HFFc6 (cell line): ENCODE measurements around the gene BGN. TPM values are rescaled to one million over a fixed set of nuclear protein-coding genes. Genes with fewer than 3 reads are reported as not detected.

ENCODE experiments used
- DNase-seq: peaks from one replicate; pipeline ENCODE4 v3.0.0-alpha.2; 2018
- H3K27ac Mint-ChIP-seq: 2 replicates; pipeline ENCODE4 v1.8.0; 2020; ENCODE audit warnings: mild to moderate bottlenecking, mixed read lengths
- H3K27me3 Mint-ChIP-seq: 2 replicates; pipeline ENCODE4 v1.8.0; 2021; ENCODE audit warnings: mild to moderate bottlenecking, moderate library complexity, mixed read lengths; ENCODE audit not compliant: insufficient read depth
- H3K36me3 Mint-ChIP-seq: 2 replicates; pipeline ENCODE4 v1.8.0; 2021; ENCODE audit warnings: low read depth, mixed read lengths
- H3K4me1 Mint-ChIP-seq: 2 replicates; pipeline ENCODE4 v1.8.0; 2020; ENCODE audit warnings: low read depth, mixed read lengths
- H3K4me3 Mint-ChIP-seq: 2 replicates; pipeline ENCODE4 v1.8.0; 2020; ENCODE audit warnings: mild to moderate bottlenecking, moderate library complexity, mixed read lengths
- H3K9me3 Mint-ChIP-seq: 2 replicates; pipeline ENCODE4 v1.8.0; 2020; ENCODE audit warnings: mild to moderate bottlenecking, mixed read lengths
- total RNA-seq, 6 experiments: library from RNA; stranded (reverse); fragmentation: NEBNext Ultra II Directional; extraction: Animal tissue kit (Norgen Biotek cat#: 25700); gene quantifications; 2 replicates in 1 of 6; 3 replicates in 5 of 6; pipeline ENCODE4 v1.2.3, GENCODE V29; 2021
- TF ChIP-seq, protein P1 (sequence below): fragments of 200-600 bp; sonication (generic); IDR thresholded peaks from 2 replicates; pipeline ENCODE4 v1.5.0; 2021; ENCODE audit warnings: antibody characterized with exemption, mild to moderate bottlenecking

The BGN gene
- total RNA-seq, 6 experiments from 2014 or later = 324 to 382 (median 367) TPM

DNA sequence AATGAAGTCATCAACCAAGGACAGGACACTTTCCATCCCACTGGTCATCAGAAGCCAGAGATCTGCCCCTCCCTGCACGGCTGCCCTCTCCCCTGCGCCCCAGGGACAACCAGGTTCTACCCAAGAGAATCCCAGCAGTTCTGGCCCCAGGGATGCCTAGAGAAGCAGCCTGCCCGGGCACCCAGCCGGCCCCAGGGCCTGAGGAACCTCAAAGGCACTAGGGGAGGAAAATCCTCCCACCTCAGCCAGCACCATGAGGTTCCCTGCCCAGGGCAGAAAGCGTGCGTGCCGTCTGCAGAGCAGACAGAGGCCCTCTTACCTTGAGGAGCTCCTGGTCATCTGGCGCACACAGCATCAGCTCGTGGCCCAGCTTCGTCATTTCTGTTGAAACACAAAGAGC, 32.5 kb upstream of the BGN start:
- no peak overlapping the region for H3K4me3 Mint-ChIP-seq
- no peak for DNase-seq
- peaks cover 3% of the 10 kb centered on the region; the same call in 1 of the 2 replicates for H3K27me3 Mint-ChIP-seq
- no peak overlapping the region for H3K27ac Mint-ChIP-seq
- H3K9me3 Mint-ChIP-seq = no peaks in the 10 kb centered on the region
- TF ChIP-seq, protein P1, sequence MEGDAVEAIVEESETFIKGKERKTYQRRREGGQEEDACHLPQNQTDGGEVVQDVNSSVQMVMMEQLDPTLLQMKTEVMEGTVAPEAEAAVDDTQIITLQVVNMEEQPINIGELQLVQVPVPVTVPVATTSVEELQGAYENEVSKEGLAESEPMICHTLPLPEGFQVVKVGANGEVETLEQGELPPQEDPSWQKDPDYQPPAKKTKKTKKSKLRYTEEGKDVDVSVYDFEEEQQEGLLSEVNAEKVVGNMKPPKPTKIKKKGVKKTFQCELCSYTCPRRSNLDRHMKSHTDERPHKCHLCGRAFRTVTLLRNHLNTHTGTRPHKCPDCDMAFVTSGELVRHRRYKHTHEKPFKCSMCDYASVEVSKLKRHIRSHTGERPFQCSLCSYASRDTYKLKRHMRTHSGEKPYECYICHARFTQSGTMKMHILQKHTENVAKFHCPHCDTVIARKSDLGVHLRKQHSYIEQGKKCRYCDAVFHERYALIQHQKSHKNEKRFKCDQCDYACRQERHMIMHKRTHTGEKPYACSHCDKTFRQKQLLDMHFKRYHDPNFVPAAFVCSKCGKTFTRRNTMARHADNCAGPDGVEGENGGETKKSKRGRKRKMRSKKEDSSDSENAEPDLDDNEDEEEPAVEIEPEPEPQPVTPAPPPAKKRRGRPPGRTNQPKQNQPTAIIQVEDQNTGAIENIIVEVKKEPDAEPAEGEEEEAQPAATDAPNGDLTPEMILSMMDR = no peak
- H3K4me1 Mint-ChIP-seq = peaks cover 18% of the 10 kb centered on the region
- peaks cover 10% of the 10 kb centered on the region for H3K36me3 Mint-ChIP-seq

DNA sequence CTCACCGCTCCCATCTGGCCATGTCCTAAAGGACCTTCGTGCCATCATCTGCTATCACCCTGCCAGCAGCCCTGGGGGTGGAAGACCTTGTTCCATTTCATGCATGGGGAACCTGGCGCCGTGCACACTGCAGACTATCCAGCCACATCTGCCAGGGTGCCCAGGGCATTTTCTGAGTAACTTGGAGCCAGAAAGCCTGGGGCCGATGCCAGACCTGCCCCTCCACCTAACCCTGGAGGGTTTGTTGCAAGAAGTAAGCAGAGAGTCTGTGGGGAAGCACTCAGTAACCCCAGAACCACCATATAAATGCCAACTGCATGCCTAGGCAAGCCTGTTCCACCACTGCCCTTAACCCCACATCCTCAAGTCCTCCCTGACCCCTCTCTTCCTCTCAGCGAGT, 31.7 kb upstream of the BGN start:
- H3K27me3 Mint-ChIP-seq = peaks cover 3% of the 10 kb centered on the region; the same call in 1 of the 2 replicates
- no peak overlapping the region for H3K4me3 Mint-ChIP-seq
- H3K27ac Mint-ChIP-seq = no peak overlapping the region
- DNase-seq = no peak
- peaks cover 18% of the 10 kb centered on the region for H3K4me1 Mint-ChIP-seq
- peaks cover 10% of the 10 kb centered on the region for H3K36me3 Mint-ChIP-seq
- H3K9me3 Mint-ChIP-seq = no peaks in the 10 kb centered on the region
- TF ChIP-seq, protein P1 = no peak

DNA sequence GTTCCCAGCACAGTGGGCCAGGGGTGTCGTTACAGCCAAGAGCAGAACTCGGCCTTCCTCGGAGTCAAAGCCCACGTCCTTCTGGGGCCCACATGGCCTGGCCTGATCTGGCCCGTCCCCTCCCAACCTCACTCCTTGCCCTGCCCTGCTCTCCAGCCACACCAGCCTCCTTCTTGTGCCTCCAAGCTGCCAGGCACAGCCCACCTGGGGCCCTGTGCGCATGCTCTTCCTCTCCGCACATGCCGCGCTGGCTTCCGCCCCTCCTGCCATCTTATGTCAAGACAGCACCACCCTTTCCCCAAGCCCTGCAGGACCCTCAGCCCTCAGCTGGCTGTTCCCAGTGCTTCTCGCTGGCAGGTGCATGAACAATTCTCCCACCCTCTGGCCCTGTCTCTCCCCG, 31.2 kb upstream of the BGN start:
- Mint-ChIP-seq H3K27me3 (peaks cover 3% of the 10 kb centered on the region; the same call in 1 of the 2 replicates), H3K27ac (no peak overlapping the region), H3K36me3 (peaks cover 10% of the 10 kb centered on the region), H3K4me1 (peaks cover 18% of the 10 kb centered on the region), H3K4me3 (no peak overlapping the region), H3K9me3 (no peaks in the 10 kb centered on the region)
- no peak for DNase-seq
- TF ChIP-seq, protein P1 = no peak

DNA sequence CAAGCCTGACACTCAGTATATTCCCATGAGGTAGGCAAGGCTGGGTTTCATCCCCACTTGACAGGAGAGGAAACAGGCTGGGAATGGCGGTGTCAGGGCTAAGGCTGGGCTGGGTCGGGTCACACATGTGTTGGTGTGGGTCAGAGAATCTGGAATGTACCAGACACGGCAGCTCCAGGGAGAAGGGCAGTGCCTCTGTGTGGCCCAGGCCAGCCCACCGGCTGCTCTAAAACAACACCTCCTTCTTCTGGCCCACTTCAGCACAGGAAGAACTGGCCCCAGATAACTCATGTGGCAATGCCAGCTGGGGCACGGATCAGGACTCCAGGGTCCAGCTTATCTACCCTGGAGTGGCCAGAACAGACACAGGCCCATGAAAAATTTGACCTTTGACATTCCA, 30.7 kb upstream of the BGN start:
- no peak overlapping the region for H3K27ac Mint-ChIP-seq
- TF ChIP-seq, protein P1 = no peak

DNA sequence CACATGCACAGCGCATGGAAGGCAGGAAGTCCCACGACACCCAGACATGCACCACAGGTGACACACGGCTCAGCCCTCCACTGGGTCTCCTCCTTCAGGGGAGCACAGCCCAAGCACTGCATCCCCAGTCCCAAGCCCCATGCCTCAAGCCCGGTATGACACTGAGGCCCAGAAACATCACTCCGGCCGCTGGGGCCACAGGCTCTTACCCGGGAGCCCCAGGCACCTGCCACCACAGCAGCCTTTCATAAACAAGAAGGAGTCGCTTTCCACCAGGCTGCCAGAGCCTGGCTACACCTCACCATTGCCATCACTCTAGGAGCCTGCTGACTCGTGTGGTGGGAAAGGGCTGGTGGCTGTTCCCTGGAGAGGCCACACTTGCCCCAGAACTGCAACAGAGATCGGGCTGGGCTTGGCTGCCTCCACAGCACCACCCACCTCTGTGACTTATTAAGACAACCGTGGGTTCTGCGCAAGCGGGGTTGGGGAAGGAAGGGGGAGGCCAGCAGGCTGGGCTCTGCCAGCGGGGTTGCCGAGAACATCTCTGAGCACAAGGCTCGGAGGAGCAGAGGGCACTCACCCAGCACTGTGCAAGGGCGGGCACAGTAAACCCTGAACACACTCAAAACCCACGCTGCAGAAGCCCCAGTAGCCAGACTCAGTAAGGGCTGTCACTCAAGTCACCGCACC, 28.9 kb upstream of the BGN start:
- Mint-ChIP-seq H3K4me1 (peaks cover under 1% of the 10 kb centered on the region), H3K9me3 (no peaks in the 10 kb centered on the region), H3K4me3 (no peak overlapping the region), H3K27me3 (peaks cover 3% of the 10 kb centered on the region; the same call in 1 of the 2 replicates), H3K27ac (no peak overlapping the region), H3K36me3 (peaks cover 5% of the 10 kb centered on the region)
- DNase-seq = no peak
- TF ChIP-seq, protein P1 = no peak

More for the DNA sequence above, 30.7 kb upstream of the BGN start:
- Mint-ChIP-seq H3K36me3 (peaks cover 10% of the 10 kb centered on the region), H3K27me3 (peaks cover 3% of the 10 kb centered on the region; the same call in 1 of the 2 replicates), H3K4me1 (peaks cover 18% of the 10 kb centered on the region), H3K4me3 (no peak overlapping the region), H3K9me3 (no peaks in the 10 kb centered on the region)
- DNase-seq = no peak
